HG03442 (cell line): Measurements from ENCODE around the gene IDH3B.
"Not testable (repeated sequence)": the region's sequence is repeated elsewhere in the genome, so short reads cannot be mapped to it uniquely, and the experiment has no call there.

Experiments
- ATAC-seq: cut with Tn5 transposase; IDR thresholded peaks from one replicate; pipeline ENCODE4 v1.9.1; 2021; ENCODE audit warnings: mild to moderate bottlenecking, moderate library complexity; ENCODE audit not compliant: unreplicated experiment

IDH3B gene

DNA sequence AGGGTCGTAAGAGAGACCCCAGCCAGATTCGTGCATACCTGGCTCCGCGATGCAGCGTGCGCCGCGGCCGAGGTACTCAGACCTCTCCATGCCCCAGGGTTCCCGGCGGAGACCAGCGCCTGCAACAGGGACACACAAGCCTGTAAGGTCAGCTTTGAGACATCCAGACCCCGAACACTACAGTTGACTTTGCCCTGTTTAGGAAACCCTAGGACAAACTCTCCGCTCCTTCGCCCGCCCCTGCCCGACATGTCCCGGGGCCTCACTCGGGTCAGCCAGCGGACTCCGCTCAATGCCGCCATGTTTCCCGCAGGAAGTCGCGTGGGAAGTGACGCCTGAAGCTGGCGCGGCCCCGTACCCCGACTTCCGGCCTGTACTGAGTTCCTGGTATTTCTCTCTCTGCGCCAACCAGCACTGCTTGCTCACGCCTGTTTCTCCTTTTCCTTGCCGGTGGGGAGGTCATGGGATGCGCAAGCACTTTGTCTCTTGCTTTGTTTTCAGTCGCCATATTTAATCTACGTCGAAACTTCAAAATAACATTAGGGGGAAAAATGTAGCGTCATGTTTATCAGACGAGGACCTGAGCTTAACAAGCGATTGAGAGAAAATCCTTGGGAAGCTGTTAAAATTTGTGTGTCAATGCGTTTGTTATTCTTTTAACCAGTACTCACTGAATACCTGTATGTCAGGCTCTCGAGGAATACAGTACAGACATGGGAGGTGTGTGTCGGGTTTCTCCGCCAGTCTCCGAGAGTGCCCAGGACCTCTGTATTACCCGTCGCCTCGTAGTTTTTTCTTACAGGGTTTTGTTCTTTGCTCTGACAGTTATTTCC is at the start of gene IDH3B:
Gene IDH3B (minus strand): TSS at position 330 of the 833 bp plus-strand sequence. CDS start 28 bp downstream, at position 302.
- peak; percentile 86 for ATAC-seq

DNA sequence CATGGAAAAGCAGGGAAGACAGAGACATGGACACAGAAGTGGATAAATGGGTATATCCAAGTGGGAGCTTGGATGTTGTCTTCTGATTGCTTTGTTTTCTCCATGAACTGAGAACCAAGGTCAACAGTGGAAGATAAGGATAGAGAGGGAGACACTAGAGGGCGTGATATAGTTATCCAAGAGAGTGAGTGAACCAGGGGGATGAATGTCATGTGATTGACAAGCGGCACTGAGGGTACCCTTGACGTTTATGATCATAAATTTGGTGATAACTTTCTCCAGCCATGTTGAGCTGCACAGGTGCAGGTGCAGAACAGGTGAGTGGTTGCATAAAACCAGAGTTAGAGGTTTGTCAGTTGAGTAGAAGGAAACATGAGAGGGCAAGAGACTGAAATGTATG is 49.3 kb upstream of the IDH3B start:
- no peak for ATAC-seq

GRCh38 chr20:2709205-2709981 is 45.4 kb upstream of the IDH3B start:
- ATAC-seq = no peak

GRCh38 chr20:2708665-2709064 is 44.6 kb upstream of the IDH3B start:
- ATAC-seq = no peak

DNA sequence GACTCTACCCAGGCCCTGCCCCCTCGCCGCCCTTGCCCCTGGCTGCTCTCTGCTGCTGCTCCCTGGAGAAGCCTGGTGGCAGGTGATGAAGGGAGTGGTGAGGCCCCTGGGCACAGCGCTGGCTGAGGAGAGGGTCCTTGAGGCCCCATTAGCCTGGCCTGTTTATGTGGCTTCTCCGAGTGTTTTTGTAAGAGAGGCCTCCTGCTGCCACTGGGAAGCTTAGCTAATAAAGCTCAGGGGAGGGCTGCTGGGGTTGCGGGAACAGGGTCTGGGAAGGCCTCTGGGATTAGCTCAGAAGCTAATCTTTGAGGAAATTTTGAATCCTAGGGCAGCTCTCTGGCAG is 44.0 kb upstream of the IDH3B start:
- ATAC-seq = no peak

DNA sequence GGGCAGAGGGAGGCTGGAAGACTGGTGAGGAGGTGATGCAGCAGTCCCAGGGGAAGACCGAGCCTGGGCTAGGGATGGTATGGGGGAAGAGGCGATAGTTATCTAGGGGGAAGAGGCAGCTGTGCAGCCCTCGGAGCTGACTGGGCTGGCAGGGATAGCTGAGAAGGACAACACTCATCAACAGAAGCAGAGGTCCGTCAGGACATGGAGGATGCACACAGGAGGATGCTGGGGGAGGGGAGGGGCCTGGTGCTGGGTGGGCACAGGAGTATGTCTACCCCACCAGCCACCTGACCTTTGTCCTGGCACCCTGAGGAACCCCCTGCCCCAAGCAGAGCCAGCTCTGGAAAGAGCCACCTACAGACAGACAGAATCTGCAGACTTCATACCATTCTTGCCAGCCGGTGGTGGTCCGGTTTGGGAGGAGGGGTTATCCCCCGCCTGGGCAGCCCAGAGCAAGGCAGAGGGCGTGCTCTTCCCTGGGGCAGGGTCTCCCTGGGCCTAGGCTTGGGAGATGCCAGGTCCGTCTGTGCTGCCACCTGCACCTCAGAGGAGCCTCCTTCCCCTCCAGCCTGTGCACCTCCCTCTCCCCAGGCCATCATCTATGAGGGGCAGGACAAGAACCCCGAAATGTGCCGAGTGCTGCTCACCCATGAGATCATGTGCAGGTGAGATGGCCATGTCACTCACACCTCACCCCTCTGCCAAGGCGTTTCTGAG is 43.5 kb upstream of the IDH3B start:
- no peak for ATAC-seq

DNA sequence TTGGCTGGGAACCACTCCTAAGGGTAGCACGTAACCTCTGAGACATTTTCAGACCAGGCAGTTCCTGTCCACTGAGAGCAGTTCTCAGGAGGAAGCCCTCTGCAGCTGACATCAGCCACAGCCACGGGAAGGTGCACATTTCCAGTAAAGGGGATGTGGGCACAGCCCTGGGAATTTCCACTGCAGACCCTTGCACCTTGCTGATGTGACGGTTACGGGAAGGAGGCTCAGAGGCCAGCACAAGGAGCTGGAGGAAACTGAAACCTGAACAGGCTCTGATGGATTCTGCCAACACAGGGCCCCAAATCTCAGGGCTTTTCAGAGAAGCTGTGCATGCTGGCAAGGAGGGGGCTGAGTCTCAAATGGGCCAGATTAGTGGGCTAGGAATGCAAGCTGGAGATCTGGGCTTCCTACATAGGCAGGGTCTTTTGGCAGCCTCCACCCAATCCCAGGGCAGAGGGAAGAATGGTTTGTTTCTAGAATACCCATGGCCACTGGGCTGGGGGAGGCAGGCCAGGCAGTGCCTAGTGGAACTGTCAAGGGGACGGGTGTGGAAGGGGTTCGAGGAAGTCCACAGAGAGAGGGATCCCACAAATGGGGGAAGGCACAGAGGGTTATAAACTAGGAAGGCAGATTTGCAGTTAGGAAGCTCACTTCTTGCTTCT is 42.8 kb upstream of the IDH3B start:
- no peak for ATAC-seq

DNA sequence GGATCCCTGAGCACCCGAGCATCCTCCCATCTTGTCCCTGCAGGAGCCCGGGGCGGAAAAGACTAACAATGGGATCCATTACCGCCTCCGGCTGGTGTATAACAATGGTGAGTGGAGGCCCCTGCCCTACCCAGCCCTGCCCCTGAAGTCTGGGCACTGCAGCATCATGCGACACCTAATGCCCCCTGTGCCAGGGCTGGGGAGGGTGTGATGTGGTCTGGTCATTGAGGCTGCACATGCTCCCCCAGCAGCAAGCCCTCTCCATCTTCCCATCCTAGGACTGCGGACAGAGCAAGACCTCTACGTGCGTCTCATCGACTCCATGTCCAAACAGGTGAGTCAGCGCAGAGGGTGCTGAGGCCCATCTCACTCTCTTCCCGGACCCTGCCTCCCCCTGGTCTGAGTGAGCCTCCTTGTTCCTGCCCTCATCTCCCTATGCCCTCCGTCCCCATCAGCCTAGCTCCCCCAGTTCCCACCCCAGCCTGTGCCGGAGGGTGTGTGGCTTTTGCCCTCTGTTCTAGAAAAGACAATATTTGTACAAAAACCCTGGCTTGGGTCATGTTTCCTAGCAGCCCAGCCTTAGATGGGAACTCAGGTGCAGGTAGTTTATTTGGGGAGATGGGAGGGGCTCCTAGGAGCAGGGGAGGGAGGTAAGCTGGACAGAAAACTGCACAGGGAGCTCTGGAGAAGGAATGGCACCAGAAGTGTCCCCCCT is 42.1 kb upstream of the IDH3B start:
- no peak for ATAC-seq

- no peak for ATAC-seq
Measured at GRCh38 chr20:2703716-2704475, 39.9 kb upstream of the IDH3B start.

DNA sequence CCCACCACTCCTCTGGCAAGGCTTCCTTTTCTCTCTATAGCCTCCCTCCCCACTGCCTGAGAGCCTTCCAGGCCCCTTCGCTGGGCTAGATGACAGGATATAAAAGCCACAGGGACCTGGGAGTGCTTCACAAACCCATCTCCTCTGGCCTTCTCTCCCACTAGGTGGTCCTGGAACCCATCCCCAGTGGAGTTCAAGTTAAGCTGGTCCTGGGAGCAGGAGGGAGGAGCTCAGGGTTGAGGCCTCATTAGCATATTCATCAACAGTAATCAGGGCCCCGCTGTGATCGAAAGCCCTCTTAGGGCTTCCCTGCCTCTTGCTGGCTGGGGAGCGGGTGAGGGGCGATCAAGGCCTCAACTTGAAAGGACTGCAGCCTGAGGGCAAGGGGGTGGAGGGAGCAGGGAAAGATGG is 37.7 kb upstream of the IDH3B start:
- ATAC-seq = no peak

- no peak for ATAC-seq
Measured at GRCh38 chr20:2700913-2701620, 37.1 kb upstream of the IDH3B start.

DNA sequence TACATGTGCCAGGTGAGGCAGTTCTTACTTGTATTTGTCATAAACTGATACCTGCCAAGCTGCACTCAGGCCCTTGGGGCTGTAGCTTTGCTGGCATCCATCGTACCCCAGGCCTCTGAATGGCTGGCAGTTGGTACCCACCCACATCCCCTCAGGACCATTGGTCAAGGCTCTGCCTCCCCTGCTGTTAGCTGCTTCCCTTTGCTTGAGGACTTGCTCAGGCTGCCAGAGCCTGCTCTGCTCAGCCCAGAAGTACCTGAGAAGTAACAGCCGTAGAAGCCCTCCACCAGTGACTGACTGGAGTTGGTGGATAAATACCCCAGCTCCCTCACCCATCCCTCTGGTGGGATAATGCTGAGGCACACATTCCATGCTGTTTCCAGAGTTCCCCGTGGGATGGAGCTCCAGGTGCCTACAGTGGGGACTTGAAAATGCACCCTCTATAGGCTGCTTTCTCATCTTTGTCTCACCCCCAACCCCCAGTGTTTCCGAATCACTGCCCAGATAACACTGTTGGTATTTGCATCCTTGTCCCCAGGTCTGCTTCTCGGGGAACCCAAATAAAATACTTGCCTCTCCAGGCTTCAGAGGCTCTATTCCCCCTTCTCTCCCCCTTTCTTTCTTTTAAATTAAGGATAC is 35.9 kb upstream of the IDH3B start:
- no peak for ATAC-seq

DNA sequence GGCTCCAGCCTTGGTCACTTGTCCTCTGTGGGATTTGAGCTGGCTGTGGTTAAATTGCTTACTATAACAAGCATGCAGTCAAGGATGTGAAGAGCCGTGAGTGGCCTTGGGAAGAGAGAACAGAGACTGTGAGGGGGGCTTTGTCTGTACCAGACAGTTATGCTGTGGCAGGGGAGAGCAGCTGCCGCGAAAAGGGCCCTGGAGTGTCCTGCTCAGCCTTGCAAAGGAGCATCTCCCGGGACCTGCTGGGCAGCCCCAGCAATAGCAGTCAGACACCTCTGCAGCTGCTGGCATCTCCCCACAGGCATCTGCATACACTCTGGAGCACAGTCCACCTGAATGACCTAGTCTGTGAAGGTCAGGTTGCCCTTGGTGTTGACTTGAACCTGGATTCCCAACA is 34.9 kb upstream of the IDH3B start:
- ATAC-seq = no peak

DNA sequence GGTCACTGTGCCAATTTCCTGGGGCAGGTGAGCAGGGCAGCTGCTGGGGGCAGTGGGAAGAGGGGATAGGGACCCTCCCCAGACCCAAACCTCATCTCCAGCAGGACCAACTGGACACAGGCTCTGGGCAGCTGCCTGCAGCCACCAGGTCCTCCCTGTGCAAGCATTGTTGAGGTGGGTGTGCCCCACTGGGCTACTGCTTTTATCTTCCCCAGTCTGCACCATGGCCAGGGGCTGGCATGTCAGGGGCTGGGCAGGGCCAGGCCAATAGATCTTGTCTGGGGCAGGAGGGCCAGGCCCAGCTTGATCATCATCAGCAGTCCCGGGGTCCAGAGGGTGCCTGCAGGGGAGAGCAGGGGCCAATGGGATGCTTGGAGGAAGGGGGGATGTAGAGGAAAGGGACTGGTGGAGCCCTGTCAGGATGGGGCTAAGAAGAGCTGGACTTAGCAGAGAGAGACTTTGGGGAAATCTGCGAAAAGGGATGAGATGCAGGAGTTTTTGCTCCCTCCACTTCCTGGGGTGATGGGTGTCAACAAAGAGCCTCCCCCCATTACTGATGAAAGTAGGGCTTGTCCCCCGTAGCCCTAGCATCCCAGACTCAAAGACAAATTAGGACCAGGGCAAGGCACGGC is 34.3 kb upstream of the IDH3B start:
- no peak for ATAC-seq

GRCh38 chr20:2697768-2698167 is 33.8 kb upstream of the IDH3B start:
- ATAC-seq = no peak

GRCh38 chr20:2696646-2697045 is 32.6 kb upstream of the IDH3B start:
- ATAC-seq = no peak

DNA sequence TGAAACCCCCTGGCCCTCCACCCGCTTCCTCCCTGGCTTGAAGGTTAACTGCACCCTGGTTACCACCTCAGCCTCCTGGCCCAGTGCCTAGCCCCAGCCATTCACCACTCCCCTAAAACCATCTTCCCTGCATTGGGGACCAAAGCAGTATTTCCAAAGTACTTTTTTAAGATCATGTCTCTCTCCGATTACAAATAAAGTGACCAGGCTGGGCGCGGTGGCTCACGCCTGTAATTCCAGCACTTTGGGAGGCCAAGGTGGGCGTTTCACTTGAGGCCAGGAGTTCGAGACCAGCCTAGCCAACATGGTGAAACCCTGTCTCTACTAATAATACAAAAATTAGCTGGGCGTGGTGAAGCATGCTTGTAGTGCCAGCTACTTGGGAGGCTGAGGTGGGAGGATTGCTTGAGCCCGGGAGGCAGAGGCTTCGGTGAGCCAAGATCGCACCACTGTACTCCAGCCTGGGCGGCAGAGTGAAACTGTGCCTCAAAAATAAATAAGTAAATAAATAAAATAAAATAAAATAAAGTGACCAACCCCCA is 32.0 kb upstream of the IDH3B start:
- not testable (repeated sequence) for ATAC-seq
